GM19193 (cell line): ENCODE results near the gene SPACA6.
A peak's percentile ranks its signal among the peaks of the same experiment; 100 is the strongest.

Source experiments
- POLR2A ChIP-seq: IDR thresholded peaks from 4 replicates; pipeline ENCODE4 v1.6.1; 2011; ENCODE audit not compliant: insufficient read depth, insufficient read length; ENCODE audit errors: extremely low read depth

Gene SPACA6

DNA sequence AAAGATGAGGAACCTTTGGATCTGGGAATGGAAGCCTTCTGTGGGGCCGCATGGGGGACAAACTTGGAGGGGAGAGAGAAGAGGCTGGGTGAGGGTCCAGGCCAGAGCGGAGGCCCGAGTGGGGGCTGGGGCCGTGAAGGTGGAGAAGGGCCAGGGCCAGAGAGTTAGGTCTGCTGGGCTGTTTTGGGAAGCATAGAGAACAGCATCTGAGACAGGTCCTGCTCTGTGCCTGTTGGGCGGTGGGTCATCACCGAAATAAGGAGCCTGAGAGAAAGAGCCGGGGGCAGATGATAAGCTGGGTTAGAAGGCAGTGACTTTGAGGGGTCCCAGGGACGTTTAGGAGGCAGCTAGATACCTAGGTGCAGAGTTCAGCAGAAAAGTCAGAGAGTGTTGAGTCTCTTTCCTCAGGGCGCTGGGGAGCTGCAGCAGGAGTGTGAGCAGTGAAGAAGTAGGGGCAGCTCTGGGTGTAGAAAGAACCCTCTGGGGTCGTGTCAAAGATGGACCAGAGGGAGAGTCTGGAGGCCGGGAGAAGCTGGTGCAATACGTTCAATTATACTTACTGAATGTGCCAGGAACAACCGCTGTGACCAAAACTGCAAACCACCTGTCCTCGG is 2.7 kb downstream of the SPACA6 start:
- TF ChIP-seq POLR2A: no peak

DNA sequence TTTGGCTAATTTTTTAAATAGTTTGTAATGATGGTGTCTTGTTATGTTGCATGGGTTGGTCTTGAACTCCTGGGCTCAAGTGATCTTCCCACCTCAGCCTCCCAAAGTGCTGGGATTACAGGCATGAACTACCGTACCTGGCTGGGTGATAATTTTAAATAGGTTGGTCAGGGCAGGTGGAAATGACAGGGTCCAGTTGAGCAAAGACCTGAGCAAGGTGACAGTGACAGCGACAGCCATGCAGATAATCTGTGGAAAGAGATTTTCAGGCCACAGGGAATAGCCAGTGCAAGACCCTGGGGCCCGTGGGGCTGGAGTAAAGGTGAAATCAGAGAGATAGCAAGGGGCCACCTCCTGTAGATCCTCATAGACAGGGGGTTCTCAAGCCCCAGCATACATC is 3.5 kb downstream of the SPACA6 start:
- no peak for TF ChIP-seq POLR2A

DNA sequence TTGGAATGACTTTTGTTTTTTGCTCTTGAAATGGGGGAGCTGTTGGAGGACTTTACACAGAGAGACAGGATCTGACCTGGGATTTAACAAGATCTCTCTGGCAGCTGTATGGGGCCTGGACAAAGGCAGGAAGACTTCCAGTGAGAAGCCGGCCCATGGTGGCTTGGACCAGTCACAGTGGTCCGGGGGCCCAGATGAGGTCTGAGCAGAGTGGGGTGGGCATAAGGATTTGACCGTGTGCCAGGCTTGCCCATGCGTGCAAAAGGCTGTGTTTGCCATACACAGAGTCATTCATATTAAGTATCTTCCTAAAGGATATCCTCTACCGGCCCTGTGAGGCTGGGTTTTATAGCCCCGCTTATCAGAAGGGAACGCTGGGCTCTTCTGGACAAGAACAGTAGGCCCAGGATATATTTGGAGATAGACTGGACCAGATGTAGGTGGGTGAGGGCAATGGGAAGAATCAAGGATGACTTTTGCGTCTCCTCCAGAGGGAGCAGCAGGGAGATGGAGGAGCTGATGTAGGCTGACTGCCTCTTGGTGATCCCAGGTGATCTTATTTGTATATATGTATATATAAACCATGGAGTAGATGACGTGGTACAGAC is 4.1 kb downstream of the SPACA6 start:
- no peak for TF ChIP-seq POLR2A

DNA sequence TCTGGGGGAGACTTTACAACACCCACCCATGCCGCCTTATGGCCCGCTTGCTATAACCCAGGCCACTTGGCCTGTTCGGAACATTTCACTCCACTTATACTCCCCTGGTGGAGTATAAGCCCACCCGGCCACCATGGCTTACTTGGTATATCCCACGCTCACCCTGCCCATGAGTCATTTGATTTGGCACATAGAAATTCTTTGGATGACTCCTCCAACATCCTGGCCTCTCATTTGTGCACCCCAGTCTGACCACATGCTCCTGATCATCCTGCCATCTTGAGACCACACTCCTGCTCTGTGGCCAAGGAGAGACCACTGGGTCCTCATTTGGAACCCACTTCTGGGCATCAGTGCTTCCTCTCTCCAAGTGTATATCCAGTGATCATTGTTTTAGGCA is 5.2 kb downstream of the SPACA6 start:
- TF ChIP-seq POLR2A: no peak

DNA sequence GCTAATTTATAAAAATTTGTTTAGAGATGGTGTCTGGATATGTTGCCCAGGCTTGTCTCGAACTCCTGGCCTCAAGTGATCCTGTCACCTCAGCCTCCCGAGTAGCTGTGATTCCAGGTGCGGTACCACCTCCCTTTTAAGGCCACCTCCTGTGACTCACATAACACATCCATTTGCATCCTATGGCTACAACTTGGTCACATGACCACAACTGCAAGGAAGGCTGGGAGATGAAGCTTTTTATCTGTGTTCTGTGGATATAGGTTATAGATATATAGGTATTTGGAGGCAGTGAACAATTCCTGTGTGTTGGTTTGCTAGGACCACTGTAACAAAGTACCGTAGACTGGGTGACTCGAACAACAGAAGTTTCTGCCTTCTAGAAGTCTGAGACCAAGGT is 6.0 kb downstream of the SPACA6 start:
- TF ChIP-seq POLR2A: no peak

DNA sequence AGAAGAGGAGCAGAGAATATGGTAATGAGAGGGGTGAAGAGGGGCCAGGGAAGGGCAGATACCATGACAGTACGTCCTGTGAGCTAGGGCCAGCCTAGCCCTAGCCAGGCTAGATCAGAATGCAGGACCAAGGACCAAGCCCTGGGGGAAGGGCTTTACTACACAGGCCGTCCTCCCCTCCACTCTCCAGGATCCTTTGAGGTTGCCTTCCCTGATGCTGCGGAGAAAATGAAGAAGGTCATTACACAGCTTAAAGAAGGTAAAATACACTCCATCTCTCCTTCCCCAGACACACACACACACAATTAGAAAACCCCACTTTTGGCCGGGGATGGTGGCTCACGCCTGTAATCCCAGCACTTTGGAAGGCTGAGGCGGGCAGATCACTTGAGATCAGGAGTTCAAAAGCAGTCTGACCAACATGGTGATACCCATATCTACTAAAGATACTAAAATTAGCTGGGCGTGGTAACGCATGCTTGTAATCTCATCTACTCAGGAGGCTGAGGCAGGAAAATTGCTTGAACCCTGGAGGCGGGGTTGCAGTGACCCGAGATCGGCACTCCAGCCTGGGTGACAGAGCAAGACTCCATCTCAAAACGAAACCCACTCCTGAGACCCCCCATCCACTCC is 8.5 kb downstream of the SPACA6 start:
- no peak for TF ChIP-seq POLR2A

DNA sequence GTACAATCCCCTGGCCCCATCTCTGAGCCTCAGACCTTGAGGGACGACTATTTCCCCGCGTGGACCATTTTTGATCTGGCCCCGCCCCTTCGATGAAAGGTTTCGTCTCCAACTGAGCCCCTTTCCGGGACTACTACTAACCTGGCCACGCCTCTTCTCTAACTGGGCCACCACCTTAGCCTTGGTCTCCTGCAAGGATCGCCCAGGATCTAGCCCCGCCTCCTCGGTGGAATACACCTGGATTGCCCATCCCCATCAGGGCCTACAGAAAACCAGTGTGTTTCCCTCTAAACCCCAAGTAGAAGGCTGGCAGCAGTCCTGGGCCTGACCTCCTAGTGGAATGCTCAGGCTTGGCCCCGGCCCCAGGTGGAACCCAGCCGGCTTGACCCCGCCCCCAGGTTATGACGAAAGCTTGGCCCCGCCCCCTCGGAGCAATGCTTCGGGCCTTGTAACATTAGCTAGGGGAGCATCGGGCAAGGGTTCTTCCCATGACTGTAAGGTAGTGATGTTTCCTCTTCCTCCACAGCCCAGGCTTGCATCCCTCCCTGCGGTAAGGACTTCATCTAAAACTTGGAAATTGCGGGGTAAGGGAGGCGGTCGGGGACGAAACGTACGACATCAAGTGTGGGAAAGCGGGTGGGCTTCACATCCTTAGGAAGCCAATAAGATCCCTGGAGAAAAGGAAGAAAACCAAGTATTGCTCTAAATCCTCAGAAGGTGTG is 9.1 kb downstream of the SPACA6 start:
- no peak for TF ChIP-seq POLR2A

DNA sequence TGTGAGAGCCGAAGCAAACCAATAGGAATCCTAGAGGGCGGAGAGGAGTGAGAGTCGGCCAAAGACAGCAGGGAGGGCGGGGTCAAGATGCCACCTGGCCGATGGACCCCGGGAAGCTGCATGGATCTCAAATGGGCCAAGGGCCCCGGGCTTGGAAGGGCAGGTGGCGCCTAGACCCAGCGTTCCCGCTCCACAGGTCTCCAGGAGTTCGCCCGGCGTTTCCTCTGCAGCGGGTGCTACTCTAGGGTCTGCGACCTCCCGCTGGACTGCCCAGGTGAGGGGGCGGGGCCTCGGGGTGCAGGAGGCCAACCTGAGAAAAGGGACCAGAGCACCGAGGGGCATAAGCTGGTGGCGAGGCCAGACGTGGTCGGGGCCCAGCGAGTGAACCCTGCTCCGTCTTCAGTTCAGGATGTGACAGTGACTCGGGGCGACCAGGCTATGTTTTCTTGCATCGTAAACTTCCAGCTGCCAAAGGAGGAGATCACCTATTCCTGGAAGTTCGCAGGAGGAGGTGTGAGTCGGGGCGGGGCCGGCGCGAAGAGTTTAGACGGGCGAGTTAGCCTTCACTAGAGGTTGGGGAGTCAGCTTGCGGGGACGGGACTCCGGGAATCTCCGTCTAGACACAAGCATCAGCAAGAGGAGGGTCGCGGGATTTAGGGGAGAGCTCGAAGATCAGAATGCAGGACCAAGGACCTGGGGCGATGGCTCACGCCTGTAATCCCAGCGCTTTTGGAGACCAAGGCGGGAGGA is 9.9 kb downstream of the SPACA6 start:
- no peak for TF ChIP-seq POLR2A

DNA sequence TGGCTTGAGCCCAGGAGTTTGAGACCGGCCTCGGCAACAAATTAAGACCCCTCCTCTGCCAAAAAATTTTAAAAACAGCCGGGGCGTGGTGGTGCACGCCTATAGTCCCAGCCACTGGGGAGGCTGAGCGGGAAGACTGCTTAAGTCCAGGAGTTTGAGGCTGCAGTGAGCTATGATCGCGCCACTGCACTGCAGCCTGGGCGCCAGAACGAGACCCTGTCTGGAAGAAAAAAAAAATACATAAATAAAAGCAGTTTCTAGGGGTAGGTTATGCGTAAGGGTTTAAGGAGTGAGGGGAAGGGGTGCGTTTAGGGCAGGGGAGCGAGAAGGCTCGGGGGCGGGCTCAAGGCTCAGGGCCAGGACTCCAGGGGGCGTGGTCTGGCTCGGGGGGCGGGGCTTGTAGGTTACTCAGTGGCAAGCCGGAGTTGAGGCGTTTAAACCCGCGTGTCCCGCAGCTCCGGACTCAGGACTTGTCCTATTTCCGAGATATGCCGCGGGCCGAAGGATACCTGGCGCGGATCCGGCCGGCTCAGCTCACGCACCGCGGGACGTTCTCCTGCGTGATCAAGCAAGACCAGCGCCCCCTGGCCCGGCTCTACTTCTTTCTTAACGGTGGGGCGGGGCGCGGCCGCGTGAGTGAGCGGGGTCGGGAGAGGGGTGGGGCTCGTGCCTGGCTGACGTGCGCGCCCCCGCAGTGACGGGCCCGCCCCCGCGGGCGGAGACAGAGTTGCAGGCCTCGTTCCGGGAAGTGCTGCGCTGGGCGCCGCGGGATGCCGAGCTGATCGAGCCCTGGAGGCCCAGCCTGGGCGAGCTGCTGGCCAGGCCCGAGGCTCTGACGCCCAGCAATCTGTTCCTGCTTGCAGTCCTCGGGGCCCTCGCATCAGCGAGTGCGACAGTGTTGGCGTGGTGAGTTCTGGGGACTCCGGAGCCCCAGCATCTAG is 10.7 kb downstream of the SPACA6 start:
- TF ChIP-seq POLR2A: peak; percentile 95

DNA sequence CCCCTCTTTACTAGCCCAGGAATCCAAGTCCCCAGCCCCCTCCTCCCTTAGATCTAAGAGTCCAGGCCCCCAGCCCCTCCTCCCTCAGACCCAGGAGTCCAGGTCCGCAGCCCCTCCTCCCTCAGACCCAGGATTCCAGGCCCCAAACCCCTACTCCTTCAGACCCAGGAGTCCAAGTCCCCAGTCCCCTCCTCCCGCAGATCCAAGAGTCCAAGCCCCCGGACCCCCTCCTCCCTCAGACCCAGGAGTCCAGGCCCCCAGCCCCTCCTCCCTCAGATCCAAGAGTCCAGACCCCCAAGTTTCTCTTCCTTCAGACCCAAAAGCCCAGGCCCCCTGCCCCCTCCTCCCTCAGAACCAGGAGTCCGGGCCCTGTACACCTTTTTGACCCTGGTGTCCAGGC is 11.5 kb downstream of the SPACA6 start:
- no peak for TF ChIP-seq POLR2A

DNA sequence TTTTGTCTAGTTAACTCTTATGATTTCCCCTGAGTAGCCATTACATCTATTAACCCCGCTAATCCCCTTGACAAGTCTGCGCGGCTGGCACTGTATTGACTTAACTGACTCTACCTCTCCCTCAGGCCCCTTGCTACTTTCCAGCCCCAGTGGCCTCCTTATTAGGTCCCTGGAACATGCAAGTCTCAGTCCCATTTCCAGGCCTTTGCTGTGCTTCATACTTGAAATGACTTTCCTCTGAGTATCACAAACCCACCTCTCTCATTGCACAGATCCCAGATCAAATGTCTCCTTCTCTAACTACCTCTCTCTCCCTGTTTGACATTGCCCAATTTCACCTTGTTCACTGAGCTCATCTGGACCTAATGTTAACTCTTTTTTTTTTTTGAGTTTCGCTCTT is 13.2 kb downstream of the SPACA6 start:
- no peak for TF ChIP-seq POLR2A

DNA sequence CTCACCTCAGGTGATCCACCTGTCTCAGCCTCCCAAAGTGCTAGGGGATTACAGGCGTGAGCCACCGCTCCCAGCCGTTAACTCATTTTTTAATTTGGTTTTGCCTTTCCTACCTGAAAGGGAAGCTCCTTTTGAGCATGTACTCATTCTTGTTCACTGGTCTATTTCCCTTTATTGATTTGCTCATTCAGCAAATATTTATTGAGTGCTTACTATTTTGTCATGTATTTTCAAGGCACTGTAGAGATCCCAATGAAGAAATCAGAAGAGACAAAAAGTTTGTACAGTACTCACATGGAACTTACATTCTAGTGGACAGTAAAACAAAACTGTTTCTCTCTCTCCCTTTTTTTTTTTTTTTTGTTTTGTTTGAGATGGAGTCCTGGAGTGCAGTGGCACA is 13.8 kb downstream of the SPACA6 start:
- no peak for TF ChIP-seq POLR2A

DNA sequence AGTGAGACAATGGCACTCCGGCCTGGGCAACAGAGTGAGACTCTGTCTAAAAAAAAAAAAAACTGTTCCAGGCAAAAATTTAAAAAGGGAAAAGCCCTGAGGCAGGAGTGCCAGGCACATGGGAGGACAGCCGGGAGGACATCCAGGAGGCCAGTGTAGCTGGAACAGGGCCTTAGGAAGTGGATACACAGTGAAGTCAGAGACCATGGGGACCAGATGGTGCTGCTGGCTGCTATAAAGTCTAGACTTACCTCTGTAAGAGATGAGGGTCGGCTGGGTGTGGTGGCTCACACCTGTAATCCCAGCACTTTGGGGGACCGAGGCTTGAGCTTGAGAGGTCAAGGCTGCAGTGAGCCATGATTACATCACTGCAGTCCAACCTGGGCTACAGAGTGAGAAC is 15.7 kb downstream of the SPACA6 start:
- no peak for TF ChIP-seq POLR2A

DNA sequence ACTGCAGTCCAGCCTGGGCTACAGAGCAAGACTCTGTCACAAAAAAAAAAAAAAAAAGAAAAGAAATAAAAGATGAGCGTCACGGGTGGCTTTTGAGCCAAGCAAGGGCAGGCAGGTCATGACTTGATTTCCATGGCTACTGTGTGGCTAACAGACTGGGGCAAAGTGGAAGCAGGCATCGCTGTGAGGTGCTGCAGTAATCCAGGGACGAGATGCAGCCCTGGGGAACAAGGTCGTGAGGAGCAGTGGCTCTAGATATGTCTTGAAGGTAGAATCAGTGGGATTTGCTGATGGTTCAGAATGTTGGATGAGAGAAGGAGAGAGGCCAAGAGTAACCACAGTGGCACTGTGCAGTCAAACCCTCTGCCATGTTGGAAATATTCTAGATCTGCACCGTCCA is 16.4 kb downstream of the SPACA6 start:
- no peak for TF ChIP-seq POLR2A
